ENCODE data around the gene ACACA.

ACACA gene

DNA sequence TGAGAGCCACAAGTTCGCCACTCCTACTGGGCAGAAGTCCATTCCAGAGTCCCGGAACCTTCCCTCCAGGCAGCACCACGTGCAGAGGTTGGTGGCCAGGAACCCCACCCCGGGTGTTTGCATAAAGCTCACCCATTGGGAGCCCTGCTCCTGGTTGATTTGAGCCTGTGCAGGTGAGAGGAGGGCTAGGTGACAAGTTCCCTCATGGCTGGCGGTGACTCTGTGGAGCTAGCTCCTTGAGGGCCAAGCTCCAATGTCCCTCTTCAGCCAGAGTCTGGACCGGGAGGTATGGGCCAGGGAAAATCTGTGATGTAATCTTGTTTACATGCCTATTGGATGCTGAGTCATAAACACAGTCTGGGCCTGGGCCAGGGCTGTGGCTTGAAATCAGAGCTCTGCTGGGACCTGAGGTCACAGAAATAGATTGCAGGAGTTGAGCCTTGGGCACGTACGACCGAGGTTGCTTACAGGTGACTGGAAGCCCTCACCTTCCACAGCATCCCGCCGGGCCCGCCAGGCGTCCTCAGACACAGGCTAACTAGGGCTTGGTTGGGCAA is 339.0 kb downstream of the ACACA start:
- peak; percentile 91 for DNase-seq (ENCODE audit: low read depth)

DNA sequence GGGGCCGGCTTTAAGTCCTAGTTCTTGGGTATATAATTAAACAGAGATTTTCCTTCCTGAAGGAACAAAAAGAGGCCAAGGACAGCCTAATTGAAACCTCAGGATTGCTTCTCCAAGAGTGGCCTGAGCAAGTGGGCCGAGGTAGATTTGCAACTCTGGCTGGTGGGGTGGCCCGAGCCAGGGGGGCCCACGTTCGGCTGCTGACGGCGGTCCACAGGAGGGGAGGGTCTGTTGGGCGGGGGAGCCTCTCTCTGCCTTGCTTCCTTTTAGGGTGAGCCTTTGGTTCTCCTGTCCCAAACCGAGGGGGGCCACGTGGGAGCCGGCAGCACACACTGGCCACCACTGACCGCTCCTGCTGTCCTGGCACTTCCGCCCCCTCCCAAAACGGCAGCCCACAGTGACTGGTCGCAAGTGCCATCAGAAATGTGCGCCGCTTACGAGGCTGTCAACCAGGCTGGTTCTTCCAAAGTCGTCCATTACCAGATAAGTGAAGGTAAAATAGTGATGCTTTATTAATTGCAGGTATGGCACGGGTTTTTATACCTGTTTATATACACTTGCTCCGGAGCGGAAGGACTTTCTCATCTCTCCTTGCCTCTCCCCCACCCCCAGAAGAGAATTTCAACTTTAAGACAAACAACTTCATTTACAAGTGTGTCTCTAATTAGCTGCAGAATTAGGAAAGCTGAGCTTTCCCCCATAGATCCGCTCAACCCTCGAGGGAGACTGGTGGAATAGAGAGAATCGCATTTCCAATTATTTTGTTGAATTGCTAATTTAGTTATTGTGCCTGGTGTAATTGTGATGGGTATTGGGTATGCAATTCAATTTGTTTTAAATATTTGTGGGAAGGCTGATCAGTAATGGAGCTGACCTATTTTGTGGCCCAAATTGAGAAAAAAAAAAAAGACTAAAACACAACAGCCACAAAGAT is 340.0 kb downstream of the ACACA start:
- no peak for DNase-seq (ENCODE audit: low read depth)

DNA sequence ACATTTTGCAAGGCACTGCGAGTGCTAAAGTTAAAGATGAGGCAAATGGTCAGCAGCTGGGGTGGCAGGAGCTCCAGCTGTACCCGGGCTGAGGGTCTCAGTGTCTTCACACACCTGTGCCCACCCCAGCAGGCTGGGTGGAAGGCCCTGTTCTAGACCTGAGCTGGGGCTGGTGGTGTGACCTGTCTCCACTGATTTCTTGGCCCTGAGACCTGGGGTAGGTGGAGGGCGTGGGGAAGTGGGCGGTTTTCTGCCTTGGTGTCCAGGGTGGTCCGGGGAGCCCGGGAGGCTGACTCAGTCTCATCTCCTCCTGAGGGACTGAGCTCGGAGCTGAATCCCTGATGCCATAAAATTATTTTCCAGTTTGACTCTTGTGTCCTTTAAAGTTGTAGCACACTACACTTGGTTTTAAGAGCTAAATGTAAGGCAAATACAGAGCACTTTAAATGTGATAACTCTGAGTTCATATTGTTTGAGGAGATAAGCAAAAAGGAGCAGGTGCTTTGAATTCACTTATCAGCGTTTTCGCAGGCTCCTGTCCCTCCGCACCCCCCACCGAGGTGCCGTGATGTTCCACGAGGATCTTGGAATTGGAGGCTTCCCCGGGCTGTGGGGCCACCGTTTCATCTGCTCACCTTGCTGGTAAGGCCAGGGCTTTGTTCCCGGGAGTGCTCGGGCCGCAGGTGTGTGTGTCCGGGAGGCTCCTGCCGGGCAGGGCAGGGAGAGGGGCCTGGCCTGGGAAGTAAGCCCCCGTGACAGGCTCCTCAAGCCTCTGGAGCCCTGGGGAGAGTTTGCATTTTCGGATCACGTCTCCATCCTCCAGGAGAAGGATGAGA is 340.9 kb downstream of the ACACA start:
- no peak for DNase-seq (ENCODE audit: low read depth)

DNA sequence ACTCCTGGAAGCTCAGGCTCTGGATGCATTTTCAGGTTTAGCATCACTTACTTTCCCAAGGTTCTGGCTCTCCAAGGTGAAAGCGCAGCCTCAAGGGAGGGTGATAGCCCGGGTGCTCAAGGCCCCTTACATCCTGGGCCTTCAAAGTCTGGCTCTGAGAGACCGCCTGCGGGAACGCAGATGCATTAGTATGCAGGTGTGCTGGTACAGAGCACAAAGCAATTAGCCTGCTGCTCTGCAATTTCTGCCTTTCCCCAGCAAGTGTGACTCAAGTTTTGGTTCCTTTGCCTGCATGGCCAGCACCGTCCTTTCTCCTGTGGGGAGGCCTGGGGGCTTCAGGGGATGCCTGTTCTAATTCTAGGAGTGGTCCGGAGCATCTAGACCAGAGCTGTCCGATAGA is 341.7 kb downstream of the ACACA start:
- no peak for DNase-seq (ENCODE audit: low read depth)

DNA sequence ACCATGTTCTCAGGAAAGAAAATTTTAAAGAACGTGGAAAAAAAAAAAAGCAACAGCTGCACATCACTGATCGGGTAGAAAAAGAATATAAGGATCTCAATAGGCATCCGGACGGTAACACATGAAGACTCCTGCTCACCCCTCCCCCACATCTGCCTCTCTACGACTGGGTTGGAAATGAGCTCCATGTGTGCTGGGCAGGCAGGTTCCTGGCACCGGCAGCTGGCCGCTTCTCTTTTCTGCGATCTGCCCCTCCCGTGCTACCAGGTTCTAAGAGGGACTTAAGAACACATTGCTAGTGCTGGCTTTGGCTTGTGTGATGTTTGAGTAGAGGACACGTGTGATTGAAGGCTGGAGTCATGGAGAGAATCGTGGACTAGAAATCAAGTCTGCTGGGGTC is 342.4 kb downstream of the ACACA start:
- DNase-seq (ENCODE audit: low read depth), result no peak

DNA sequence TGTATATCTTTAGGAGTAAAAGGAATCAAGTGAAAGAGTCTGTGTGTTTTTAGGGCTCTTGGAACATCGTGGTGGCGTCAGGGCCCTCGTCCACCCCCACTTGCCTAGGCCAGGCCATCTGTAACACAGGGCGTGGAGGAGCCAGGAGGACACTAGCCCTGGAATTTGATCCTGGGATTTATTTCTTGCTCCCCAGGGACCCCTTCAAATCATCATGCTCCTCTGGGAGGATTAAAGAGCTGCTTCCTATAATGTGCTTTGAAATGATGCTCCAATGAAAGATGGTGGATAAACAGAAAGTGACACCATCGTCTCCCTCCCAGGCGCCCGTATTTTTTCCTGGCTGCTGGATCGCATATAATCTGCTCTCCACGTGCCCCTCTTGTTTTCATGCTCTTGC is 344.6 kb downstream of the ACACA start:
- DNase-seq (ENCODE audit: low read depth), result no peak

DNA sequence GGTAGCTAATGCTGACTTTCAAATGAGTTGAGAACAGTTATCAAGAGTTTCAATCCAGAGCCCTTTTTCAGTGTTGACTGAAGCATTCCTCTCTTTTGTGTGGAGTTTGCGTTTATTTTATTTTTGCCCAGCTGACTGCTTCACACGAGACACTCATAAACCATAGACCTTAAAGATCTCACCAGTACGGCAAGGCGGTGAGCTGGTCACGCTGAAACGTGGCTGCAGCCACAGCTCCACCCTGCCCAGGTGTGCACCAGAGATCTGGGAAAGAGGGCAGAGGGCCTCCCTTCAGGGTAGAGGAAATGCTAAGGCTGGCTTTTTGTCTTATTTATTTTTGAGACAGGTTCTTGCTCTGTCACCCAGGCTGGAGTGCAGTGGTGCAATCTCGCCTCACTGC is 345.7 kb downstream of the ACACA start:
- DNase-seq (ENCODE audit: low read depth), result no peak

DNA sequence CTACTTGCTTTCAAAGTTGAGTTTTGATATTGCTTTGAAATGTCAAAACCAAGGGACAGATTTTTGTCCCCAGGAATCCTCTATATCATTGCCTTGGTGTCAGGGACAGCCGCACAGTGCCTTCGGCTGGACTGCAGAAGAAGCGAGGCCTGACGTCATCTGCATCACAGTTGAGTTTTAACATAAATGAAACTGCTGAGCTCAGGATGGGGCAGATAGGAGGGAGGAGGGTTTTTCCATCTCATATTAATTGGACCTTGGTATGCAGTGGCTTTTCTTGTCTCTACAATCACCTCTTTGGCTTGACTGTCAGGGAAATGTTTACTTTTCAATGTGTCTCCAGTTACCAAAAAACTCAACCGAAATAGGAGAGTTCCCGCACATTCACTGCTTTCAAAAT is 346.5 kb downstream of the ACACA start:
- no peak for DNase-seq (ENCODE audit: low read depth)

DNA sequence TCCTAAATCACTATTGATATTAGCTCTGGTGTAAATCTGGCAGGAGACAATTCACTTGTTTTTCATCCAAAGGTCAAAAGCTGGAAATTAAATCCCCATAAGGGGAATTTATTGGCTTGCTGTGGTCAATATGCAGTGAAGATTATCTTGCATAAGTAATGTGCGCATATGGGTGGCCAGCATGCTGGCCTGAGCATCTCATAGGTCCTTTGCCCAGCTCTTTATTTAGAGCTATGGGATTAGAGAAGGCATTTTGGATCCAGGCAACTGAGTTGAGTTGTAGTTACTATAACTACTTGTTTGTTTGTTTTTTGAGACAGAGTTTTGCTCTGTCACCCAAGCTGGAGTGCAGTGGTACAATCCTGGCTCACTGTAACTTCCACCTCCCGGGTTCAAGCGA is 347.1 kb downstream of the ACACA start:
- no peak for DNase-seq (ENCODE audit: low read depth)

DNA sequence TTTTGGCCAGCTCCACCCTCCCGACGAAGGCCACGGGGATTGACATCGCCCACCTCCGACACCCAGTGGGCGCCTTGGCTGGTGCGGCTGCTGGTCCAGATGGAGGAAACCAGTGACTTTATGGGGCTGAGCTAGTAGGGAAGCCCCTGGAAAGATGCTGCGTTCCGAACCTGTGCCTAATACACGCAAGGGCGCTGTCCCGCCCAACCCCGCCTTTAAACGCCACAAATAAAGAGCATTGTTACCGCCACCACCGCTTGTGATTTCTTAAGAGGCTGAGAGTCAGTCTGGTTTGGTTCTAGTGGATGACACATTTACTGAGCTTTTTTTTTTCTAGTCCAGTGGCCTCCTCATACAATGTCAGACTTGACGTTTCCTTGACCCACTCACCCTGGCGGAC is 350.0 kb downstream of the ACACA start:
- DNase-seq (ENCODE audit: low read depth), result no peak

DNA sequence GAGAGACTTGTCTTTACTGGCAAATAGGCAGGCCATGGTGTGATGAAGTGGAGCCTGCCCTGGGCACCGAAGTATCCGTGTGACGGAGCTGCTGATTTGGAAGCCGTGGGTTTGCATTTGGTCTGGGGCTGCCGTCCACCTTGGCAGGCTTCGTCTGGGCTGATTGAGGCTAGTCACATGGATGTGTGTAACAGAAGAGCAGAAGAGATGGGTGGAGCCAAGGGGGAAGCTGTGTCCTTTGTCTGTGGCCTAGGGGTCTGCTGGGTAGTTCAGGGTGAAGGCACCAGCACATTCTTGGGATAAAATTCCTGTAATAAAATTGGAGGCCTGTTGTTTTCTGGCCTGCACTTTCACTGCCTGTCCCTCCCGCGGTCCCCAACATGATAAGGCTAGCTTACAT is 351.7 kb downstream of the ACACA start:
- no peak for DNase-seq (ENCODE audit: low read depth)

DNA sequence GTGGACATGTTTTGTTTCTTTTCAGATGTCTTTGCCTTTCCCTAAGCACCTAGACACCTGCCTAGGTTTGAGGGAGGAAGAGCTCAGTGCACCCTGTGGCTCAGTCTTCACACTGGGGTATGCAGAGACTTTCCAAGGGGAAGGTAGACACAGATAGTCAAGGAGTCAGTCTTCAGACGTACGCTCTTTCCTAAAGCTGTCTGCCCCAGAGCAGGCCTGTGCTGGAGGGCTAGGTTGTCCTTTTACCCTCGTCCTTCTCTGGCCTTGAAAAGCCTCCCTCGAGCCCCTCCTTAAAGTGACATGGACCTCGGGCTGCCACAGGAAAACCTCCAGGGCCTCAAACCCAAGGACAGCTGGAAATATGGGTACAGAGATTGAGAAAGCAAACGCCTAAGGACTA is 354.2 kb downstream of the ACACA start:
- no peak for DNase-seq (ENCODE audit: low read depth)

DNA sequence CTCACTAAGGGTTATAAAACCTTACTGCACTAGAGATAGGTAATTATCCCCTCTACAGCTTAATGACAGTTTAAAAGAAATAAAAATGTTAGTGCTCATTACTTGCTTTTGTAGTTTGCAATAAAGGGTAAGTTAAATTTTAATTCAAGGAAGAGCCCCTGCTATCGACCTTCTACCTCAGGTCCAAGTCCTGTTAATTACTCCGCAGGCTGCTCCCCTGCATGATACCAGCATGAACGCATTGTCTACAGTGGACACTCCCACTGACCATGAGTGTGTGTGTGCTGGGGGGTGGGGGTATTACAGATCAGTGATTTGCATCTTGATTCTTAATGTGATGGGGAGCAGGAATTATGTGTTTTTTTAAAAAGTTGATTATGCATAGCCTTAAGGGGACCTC is 354.8 kb downstream of the ACACA start:
- DNase-seq (ENCODE audit: low read depth), result no peak

DNA sequence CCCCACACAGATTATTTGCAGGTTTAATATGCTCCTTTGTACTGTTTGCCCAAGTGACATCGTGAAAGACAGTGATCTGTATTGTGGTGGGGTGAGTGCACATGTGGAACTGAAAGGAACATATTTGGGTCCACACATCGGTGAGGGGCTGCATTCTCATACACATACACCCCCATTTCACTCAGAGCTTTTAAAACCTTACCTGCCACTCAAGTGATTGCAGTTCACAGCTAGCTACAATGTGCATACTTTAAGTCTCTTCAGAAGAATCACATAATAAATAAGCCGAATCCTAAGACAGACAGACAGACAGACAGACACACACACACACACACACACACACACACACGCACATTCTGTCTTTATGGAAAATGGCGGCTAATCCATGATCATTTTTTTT is 355.3 kb downstream of the ACACA start:
- DNase-seq (ENCODE audit: low read depth), result no peak

DNA sequence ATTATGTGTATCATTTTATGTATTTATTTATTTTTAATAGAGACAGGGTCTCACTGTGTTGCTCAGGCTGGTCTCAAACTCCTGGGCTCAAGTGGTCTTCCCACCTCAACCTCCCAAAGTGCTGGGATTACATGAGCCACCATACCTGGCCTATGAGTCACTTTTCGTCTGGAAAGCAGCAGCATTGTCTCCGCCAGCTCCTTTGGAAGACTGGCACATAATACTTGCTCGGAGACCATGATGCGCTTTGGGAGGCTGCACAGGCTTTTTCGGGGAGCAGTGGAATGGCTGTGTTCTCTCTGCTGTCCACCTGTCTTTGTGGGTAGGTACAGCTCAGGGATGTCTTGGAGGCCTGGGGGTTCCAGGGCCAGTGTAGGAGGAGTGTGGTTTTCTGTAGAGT is 355.7 kb downstream of the ACACA start:
- DNase-seq (ENCODE audit: low read depth), result peak; percentile 31

DNA sequence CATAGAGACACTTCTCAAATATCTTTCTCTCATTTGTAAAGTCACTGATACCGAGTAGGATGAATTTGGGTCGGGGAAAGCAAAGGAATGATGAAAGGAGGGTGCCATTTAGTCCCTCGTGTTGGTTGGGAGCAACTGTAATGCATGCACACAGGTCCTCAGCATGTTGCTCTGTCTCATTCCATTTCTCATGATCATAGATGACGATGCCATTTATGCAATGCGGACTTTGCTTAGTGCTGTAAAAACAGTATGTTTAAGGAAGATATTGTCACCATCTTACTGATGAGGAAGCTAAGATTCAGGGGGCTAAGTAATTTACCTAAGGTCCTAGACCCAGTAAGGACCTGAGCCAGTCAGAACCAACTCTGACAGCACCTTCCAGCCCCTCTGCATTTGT is 357.8 kb downstream of the ACACA start:
- DNase-seq (ENCODE audit: low read depth), result no peak

DNA sequence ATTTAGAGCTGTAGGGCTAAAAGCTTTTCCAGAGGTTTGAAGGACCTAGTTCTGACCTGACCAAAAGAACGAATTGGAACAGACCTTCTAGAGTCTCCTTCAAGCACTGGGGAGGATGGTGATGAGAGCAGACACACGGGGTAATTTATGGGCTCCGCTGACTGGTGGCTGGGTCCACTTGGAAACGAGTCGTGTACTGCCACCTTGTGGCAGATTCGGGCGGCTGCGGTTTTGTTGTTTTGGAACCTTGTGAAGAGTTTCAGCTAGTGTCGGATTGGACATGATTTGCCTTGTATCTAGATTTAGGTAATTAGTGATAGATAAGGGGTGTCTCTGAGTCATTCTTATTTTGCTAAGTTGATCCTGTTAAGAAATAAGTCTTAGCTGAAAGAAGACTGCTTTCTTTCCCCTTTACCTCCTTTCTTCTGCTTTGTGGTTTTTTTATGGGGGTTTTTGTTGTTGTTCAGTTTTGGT is 359.0 kb downstream of the ACACA start:
- peak; percentile 87 for DNase-seq (ENCODE audit: low read depth)

DNA sequence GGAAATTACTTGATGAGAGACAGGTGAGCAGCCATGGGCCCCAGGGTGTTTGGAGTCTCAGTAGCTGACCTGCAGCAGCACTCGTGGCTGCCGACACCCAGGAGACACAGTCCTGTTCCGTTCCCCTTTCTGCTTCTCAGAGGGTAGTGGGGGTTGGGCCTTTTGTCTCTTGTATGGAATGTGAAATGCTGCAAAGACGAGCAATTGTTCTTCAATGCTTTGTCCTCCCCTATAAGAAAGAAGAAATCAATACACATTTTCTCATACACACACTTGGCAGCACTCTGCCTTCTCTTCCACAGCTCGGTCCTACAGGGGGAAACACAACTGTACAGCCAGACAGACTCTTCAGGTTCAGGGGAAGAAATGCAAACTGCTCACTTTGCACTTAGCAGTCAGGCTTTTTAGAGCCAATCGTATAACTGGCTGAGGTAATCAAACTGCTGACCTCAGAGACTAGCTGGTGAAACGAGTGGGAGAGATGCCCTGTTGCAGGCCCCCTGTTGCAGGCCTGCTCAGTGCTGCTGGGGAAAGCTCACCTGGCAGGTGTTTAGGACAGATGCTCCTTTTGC is 361.2 kb downstream of the ACACA start:
- DNase-seq (ENCODE audit: low read depth), result no peak

DNA sequence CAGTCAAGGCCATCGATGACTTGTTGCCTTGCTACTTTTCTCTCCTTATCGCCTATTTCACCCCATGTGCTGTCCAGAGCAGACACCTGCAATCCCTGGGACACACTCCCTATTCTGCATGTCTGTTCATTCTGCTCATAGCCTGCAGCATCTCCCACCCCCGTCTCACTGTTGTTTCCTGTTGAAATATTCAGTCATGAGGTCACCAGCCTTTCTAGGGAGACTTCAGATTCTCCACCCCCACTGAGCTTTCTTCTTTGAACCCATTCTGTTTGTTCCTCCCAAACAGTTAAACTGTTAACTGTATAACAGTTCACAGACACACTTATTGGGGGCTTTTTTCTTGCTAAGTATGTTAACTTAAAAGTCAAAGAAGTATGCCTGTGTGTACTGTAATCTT is 363.4 kb downstream of the ACACA start:
- DNase-seq (ENCODE audit: low read depth), result peak; percentile 46

DNA sequence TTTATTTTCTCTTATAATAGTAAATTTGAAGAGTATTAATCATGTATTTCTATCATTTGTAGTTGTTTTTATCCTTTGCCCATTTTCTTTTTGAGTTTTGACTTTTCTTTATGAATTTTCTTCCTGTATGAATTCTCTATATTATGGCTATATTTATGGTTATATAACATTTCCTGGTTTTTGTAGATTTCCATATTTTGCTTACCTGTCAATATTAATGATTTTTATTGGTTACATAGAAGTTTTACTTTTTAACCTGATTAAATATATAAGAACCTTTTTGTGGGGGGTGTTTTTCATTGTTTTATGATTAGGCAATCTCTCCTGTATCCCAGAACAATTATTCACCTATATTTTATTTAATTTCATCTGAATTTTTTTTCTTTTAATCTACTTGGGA is 364.7 kb downstream of the ACACA start:
- DNase-seq (ENCODE audit: low read depth), result no peak

DNA sequence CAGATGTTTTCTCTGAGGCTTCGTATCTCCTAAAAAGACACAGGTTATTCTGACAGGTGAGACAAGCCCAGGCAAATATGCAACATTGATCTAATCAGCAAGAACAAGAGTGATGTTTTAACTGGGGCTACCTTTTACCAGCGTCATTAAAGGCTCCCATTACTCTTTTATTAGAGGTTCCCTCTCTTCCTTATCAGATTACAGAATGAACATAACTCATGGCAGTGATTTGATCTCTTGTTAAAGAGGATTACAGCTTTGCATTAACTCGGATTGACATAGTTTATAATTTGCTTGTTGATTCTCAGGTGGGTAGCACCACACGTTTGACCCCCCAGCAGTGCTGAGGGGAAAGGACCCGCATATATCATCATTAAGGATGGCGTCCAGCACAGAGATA is 367.4 kb downstream of the ACACA start:
- DNase-seq (ENCODE audit: low read depth), result no peak

DNA sequence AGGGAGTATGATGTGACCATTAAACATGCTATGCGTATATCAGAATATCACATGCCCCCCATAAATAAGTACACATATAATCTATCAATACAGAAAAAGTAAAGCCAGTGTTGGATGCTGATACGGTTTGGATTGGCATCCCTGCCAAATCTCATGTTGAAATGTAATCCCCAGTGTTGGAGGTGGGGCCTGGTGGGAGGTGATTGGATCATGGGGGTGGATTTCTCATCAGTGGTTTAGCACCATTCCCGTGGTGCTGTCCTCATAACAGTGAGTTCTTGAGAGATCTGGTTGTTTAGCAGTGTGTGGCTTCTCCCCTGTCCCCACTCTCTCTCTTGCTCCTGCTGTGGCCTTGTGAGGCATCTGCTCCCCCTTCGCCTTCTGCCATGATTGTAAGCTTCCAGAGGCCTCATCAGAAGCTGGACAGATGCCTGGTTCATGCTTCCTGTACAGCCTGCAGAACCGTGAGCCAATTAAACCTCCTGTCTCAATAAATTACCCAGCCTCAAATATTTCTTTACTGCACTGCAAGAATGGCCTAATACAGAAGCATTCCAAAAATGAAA is 369.0 kb downstream of the ACACA start:
- DNase-seq (ENCODE audit: low read depth), result no peak
